ENCODE results near the gene AVEN.

Gene AVEN

DNA sequence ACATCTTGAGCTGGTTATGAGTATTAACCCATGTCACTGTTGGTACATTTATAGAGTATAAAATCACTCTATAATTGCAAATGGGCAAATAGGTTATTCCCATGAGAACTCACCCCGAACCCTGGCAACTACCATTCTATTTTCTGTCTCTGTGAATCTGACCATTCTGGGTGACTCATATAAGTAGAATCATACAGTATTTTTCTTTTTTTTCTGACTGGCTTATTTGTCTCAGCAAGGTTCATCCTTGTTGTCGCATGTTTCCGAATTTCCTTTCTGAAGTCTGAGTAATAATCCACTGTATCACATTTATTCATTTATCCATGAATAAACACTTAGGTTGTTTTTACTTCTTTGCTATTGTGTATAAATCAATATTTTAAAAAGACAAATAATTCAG is 130.6 kb downstream of the AVEN start:
- no peak for DNase-seq

DNA sequence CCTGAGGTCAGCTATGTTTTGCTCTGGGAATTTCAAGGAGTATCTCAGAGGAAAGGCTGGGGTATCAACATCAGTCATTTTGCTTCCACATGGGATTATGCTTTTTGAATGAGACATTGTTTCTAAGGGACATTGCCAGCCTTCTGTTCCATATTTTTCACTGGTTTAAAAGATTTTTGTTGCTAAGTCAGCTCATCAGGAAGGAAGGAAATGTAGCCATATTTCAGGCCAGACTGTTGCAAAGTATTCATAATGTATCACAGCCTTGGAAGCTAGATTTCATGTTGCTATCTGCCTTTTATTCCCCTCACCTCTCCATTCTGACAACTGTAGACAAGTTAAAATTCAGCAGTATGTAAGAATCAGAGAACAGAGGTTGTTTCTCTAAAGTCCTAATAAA is 131.7 kb downstream of the AVEN start:
- DNase-seq: no peak

DNA sequence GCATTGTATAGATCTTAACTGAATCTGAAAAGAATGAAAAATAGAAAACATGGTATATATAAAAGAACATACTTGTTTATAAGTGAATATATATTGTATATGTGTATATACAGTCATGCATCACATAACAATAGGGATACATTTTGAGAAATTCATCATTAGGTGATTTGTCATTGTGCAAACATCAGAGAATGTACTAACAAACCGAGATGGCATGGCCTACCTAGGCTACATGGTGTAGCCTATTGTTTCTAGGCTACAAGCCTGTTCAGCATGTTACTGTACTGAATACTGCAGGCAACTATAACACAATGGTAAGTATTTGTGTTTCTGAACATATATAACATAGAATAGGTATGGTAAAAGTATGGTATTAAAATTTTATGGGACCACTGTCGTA is 135.3 kb downstream of the AVEN start:
- DNase-seq: no peak

DNA sequence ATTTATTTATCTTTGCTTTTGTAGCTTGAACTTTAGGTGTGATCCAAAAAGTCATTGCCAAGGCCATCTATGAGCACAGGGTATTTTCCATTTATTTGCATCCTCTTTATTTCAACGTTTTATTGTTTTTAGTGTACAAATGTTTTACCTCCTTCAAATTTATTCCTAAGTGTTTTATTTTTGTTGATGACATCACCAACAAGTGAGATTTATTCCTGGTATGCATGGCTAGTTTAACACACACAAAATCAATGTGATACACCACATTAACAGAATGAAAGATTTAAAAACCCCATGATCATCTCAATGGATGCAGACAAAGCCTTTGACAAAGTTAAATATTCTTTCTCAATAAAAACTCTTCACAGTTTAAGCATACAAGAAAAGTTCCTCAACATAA is 137.0 kb downstream of the AVEN start:
- DNase-seq: no peak

- no peak for DNase-seq
These were observed 144.8 kb downstream of the AVEN start for GRCh38 chr15:33894193-33894592.

DNA sequence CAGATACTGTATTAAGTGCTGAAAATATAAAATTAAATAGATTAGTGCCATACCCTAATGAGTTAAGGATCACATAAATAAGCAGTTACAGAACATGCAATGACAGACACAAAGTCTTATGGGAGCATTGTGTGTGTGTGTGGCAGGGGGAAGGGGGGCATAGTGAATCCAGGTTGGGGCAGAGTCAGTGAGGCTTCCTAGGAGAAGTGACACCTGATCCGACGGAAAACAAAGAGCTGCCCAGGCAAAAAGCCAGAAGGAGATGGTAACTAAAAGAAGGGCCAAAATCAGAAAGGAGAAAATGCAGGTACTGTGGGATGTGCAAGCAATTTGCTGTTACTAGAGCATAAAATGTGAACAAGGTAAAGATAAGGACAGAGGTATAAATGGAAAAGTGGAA is 150.8 kb downstream of the AVEN start:
- DNase-seq: peak; percentile 95

DNA sequence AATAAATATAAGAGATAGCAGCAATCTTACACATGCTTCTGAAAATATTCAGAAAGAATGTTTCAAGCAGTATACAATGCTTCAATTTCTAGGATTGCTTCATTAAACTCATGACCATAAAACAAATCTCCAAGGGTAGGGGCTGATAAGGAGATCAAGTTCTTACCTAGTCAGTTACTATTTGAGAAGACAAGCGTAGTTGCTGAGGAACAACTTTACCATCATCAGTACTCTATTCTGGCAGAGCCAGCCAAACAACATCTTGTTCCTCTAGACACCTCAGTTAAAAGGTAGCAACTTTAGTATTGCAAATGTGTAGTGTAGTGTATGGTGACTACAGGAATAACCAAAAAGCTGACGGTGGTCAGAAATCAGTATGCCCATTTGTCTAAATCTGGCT is 156.1 kb downstream of the AVEN start:
- no peak for DNase-seq

DNA sequence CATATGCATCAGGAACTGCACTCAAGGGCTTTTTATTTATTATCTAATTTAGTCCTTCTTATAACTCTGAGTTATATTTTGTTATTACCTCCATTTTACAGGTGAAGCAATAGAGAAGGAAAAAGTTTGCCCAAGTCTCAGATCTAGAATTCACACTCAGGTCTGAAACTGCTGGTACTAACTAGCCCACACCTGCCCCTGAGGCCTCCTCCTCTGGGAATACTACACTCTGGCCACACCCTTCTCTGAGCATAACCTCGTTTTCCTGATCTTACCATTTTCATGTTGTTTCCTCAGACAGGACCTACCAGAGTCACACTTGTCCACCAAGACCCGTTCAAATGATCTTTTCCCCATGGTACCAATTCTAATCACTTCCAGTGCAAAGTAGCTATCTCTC is 164.8 kb downstream of the AVEN start:
- peak; percentile 41 for DNase-seq

DNA sequence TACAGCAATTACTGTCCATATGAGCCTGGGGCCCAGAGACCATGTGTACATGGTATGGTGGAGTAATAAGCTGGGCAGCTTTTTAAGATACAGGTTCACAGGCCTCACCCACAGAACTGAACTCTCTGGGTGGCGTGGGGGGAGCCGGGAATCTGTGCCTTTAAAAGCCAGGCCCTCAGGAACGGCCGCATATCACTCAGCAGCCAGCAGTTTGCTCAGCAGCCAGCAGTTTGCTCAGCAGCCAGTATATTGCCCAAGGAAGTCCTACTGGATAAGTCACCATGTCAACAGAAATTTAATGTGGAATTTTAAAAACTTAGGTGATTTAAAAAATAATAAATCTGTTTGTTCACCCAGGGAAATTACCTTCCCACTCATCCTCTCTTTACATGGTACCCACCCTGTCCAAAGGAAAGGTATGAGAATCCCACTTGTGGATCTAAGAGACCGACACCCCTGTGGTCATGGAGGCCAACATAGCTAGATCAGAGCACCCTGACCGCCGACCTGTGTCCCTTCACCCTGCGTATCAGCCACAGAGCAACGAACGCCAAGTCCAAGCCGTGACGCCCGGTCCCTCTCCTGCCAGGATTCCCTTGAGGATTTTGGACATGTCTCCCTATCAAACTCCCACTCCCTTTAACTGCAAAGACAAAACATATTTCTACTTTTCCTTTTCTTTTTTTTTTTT is 166.4 kb downstream of the AVEN start:
- no peak for DNase-seq

GRCh38 chr15:33871980-33872379 is 167.0 kb downstream of the AVEN start:
- DNase-seq: peak; percentile 52

DNA sequence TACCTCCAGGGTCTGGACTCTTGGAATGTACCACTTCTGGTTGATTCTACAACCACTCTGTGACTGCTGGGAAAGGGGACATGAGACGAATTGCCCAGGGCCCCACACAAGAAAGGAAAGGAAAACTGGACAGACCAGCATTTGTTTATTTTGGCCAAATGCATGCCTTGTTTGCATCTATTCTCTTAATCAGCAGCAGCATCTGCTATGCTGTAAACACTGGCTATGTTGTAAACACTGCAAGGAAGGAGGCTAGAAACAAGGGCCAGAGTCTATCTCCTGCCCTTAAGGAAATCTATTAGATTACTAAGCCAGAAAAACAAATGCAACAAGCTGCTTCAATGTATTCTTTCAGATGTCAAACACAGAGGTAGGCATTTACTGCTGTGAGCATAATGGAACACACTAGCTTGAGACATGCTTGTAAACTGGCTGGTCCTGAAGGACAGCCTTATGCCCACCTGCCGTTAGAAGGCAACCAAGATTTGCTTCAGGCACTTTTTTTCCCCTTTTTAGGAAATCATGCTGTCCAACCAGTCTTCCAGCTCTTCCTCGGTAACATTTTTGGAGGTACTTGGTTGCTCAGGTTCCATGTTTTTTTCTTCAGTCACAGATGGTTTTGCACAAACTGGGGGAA is 172.8 kb downstream of the AVEN start:
- DNase-seq: no peak

DNA sequence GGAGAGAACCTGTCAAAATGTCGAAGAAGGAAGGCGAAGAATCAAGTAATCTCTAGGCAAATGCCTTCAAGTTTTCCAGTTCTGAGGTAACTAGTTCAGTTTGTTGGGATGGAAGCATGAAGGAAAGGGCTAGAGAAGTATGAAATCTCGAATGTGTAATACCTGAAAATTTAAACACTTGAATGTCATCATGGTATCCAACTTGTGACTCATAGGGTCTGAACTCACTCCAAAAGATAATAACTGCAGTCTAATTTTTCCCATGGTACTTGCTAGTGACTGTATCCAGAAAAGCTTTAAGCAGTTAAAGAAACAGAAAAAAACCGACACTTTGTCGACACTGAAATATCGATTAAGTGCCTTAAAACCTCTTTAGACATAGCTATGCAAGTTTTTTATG is 173.6 kb downstream of the AVEN start:
- DNase-seq: no peak

DNA sequence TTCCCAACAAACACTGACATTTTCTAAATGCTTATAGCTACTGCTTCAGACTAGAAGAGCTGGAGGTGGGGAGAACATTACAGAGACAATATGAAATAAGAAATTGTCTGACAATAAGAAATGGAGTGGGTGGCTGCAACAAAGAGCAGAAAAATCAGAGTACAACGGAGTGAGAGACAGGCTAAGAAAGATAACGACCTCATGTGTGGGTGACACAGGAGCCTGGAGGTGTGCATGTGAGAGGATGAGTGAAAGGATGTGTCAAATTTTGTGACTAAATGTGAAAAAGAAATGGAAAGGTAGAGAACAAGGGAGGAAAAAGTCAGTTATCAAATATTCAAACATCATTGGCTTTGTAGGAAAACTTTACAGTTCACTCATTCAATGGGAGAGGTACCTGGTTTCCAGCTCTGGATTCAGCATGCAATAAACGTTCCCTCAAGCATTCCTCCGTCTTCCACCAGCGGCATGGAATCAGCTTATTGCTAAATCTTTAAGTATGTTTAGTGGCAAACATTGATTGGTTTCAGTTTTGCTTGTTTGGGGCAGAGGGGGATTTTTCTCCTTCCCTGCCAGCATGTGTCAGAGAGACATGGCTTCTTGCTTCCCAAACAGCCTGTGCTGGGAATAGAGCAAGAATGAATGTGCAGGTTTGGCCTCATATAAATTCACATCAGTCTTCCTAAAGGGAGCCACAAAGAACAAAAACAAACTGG is 174.5 kb downstream of the AVEN start:
- no peak for DNase-seq

DNA sequence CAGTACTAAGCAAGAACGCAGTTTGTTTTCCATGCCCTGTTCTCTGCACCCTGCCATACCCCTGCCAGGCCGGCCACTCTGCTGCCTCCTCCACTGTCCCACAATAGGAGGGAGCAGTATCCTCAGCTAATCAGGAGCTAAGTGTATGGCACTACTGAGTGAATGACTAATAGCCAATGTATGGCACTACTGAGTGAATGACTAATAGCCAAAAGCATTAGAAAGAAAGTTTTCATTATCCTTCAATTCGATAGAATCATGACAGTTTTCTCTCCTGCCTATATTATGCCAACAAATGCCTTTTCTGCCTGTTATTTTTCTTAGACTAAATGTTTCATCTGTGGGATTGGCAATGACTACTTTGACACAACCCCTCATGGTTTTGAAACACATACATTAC is 178.2 kb downstream of the AVEN start:
- no peak for DNase-seq

- no peak for DNase-seq
These were observed 178.9 kb downstream of the AVEN start for GRCh38 chr15:33859992-33860545.

DNA sequence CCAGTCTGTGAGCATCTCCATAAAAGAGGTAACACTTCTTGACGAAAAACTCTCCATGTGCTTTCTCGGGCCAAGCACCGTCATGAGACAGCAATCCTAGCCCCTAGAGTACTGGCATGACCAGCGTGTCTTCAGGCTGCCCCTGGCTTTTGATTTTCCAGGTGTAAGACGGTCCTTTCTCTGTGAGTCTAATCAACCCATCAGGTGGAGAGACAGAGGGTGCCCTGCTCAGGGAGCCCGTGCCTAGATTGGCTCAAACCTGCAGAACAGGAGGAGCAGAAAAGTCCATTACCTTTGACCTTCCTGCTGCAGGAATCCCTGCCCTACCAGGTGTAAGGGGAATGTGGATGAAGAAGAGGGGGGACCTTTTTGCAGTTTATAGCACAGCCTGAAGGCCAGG is 180.2 kb downstream of the AVEN start:
- DNase-seq: no peak

DNA sequence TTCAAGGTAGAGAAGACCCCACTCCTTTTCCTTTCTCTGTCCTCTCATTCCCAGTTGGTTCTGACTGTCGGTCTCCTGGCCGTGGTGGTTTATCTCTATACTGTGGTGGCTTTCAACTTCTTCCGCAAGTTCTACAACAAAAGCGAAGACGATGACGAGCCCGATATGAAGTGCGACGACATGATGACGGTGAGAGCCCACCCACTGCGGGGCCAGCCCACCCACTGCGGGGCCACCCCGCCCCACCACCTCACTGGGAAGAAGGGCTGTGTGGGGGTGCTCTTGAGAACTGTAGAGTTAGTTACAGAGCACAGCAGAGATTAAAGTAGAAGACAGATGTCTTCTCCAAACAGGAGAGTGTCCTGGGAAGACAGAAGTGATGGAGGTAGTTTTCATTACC is 181.3 kb downstream of the AVEN start:
- no peak for DNase-seq

- no peak for DNase-seq
These were observed 186.4 kb downstream of the AVEN start for GRCh38 chr15:33852570-33852969.

DNA sequence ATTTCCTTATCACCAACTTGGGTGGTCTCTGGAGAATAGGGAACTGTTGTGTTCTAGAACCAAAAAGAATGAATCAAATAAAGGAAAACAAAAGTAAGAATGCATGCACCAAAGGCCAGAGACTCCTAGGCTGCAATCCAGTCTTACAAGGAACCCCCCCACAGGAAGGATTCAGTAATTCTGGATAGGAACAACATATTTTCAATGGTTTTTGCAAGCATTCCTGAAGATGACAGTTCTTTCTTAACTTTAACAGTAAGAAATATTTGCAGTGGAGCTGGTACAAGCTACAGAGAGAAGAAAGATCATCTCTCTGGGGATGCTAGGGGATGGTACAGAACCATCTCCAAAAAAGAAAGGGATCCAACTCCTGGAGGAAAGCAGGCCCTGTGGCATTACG is 186.9 kb downstream of the AVEN start:
- no peak for DNase-seq

DNA sequence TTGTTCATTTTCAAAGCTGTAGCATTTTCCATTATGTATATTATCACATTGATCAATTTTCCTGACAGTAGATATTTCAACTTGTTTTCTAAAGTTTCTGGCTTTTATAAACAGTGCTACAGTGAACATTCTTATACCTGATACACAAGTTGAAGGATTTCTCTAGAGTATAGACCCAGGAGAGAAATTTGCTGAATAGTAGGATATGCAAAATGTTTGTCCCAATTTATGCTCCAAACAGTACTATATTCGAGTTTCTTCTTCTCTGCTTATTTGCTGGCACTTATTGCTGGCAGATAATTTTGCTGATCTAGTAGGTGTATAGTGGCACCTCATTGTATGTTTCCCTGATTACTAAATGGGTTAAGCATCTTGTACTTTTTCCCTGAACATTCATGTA is 187.9 kb downstream of the AVEN start:
- no peak for DNase-seq

GRCh38 chr15:33848011-33848410 is 191.0 kb downstream of the AVEN start:
- no peak for DNase-seq

GRCh38 chr15:33846862-33847261 is 192.1 kb downstream of the AVEN start:
- no peak for DNase-seq

DNA sequence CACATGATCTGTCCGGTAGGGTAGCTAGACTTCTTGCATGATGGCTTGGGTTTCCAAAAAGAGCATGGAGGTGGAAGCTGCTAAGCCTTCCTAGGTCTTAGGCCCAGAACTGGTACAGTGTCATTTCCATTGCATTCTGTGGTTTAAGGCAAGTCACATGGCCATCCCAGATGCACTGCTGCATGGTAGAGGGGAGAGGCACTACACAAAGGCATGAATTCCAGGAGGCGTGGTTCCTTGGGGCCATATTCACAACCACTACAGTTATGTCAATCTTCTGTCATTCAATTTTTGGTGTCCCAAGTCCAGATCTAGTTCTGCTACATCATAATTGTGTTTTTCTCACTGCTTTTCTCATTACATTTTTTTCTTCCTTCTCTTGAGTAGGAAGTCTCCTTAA is 192.9 kb downstream of the AVEN start:
- DNase-seq: no peak

GRCh38 chr15:33844597-33844996 is 194.4 kb downstream of the AVEN start:
- no peak for DNase-seq

Data from NCI-H2171 treated with DMSO at 0.1 percent for 48 hours (cell line).